ENCODE data around the gene CERK. TPM values are rescaled to one million over a fixed set of nuclear protein-coding genes. Genes with fewer than 3 reads are reported as not detected.

CERK gene
- total RNA-seq, 1 donor from 2014 or later, result 41.8 TPM

DNA sequence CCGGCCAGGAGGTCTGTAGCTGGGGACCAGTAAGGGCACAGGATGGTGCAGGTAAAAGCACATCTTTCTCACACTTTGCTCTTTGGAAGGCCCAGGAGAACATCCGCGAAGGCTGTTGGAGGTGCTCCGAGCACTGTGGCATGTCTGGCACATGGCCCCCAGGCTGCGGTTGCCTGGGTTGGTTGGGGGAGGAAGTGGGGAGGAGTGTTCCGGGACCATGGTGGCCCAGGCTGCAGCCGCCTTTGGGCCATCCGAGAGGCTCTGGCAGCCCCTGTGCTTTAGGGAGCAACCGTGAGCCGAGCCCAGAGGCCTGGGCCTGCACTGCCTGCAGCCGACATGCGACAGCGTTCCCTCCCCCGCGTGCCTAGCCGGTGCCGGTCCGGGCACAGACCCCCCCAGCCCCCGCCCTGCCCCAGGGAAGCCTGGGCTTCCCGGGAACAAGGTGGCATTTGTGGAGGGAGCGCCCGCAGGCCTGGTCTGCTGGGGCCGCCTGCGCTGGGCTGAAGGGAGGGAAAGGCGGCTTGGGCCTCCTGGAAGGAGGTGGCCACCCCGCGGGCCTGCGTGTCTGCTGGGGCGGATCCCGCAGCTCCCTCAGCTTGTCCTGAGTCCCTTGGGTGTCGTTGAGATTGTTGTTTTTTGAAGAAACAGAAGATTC lies 59.9 kb downstream of the CERK start:
- DNase-seq (ENCODE audit: low spot score), result no peak

DNA sequence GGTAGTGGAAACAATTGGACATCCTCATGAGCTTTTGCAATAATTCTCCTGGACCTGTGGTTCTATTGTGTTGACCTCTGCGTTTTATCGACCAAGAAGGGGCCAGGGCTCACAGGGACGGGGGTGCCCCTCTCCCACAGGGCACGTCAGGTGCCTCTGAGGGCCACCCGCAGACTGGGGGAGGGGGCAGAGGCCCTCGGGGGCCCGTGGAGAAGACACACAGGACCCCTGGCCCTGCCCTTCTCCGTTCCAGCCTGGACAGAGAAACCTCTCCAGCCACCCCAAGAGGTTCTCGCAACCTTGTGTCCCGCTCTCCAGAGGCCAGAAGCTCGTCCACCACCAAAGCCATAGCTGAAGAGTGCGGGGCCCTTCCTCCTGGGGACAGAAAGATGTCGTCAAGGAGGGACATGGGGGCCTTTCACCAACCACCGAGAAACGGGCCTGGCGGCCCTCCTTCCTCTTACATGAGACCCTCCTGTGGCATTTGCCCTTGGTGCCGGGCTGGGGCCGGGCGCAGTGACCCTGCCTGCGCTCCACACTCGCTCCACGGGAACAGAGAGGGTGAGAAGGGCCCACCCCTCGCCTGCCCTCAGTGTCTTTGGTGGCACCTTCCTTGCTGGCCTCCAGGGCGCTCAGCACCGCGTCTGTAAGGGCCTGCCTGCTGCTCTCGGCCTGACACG lies 60.6 kb downstream of the CERK start:
- DNase-seq (ENCODE audit: low spot score), result no peak

DNA sequence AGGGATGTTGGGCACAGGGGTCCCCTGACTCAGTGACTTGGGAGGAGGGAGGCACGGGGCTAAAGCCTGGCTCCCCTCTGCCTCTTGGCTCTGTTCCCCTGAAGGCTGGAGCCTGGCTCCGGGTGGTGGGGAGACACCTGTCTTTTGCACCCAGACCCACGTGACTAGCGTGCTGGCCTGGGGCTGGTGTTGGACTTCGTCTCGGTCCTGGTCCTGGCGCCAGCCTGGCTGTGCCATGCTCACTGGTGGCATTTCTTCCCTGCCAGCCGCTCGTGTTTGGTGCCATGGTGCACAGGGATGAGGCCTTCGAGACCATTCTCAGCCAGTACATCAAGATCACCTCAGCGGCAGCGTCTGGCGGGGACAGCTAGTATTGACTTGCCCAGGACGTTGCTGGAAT lies 61.2 kb downstream of the CERK start:
- DNase-seq (ENCODE audit: low spot score), result no peak

DNA sequence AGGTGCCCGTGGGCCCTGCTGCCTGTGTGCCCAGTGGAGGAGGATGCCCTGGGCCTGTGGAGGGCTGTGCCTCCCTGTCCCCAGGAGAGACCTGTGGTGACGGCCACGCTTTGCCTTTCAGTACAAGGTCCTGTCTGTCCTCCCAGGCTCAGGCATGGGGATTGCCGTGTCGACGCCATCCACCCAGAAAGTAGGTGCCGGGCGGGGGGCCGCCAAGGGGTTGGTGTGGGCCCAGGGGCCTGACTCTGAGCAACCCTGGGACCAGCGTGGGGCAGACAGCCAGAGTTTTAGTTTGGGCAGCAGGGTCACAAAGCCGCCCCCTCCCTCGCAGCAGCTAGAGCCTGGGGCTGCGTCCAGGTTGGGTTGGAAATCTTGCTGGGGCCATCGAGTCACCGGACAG lies 61.6 kb downstream of the CERK start:
- DNase-seq (ENCODE audit: low spot score), result no peak

DNA sequence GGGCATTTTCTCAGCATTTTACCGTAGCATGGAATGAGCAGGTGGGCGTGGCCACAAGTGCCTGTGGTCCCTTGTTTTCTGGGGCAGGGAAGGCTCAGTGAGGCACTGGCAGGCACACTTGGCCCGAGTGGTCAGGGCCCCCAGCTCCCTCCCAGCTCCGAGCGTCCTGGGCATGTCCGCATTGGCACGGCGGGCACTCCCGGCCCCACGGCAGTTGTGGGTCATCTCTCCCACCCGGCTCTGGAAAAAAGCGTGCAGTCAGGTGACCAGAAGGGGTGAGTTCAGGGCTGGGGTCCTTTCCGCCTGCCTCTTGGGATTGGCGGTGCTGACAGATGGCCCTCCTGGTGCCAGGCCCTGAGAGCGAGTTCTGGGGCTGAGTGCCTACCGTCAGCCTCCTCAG lies 62.1 kb downstream of the CERK start:
- no peak for DNase-seq (ENCODE audit: low spot score)

DNA sequence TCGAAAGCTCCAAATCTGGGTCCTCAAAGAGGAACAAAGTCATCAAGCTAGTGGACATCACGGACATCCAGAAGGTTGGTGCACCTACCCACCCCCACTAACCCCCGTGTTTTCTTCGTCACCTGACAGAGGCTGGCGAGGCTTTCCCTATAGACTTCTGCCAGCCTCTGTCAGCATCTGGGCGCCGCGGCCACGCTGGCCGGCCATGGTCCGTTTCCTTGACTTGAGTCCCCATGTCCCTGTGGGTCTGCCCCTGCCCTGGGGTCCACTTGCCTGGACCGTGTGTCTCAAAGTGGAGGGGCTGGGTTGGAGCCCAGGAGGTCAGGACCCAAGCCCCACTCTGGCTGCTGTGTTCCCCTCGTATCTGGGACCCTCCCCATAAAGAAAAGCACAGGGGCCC lies 62.6 kb downstream of the CERK start:
- no peak for DNase-seq (ENCODE audit: low spot score)

DNA sequence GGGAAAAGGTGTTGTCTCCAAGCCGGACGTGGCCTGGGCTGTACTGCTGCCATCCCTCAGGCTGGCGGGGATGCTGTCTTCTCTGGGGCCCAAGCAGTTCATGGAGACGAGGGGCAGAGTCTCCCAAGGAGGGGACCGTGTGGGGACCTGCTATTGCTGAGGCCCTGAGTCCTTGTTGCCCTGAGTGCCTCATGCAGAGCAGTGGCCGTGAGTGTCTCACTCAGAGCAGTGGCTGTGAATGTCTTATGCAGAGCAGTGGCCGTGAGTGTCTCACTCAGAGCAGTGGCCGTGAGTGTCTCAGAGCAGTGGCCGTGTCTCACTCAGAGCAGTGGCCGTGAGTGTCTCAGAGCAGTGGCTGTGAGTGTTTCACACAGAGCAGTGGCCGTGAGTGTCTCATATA lies 63.1 kb downstream of the CERK start:
- no peak for DNase-seq (ENCODE audit: low spot score)

DNA sequence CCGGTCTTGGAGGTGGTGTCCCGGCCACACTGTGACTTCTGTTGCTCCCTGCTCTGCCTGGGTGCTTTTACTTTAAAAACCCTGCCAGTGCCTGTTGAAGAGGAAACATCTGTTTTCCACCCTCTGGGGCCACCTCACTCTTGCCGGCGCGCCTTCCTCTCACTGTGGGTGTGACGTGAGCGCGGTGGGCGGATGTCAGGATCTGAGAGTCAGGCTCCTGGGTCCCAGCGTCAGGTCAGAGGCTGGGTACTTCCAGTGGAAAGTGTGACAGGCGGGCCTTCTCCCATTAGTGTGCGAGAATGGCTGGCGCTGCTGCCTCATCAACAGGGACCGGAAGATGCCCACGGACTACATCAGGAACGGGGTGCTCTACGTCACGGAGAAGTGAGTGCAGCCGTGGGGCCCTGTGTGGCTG lies 63.7 kb downstream of the CERK start:
- peak; percentile 61 for DNase-seq (ENCODE audit: low spot score)

DNA sequence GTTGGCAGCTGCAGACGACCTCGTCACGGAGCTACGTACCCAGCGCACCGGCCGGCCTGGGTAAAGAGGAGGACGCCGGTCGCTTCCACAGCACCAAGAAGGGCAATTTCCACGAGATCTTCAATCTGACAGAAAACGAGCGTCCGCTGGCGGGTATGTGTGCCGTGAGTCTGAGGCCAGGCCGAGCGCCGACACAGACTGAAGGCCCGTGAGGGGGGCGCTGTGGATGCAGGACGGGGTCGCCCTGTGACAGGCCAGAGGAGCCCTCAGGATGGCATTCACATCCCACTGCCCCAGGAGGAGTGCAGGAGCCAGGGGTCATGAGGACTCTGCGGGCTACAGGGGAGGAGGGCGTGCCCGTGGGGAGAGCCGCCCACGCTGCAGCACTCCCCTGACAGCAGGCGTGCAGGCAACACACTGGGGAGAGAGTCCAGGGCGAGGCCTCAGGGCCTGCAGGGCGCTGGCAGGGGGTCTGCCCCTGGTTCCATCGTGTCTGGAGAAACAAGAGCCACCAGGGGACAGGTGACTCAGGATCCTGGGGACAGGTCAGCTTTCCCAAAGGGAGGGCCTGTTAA lies 64.3 kb downstream of the CERK start:
- DNase-seq (ENCODE audit: low spot score), result no peak

DNA sequence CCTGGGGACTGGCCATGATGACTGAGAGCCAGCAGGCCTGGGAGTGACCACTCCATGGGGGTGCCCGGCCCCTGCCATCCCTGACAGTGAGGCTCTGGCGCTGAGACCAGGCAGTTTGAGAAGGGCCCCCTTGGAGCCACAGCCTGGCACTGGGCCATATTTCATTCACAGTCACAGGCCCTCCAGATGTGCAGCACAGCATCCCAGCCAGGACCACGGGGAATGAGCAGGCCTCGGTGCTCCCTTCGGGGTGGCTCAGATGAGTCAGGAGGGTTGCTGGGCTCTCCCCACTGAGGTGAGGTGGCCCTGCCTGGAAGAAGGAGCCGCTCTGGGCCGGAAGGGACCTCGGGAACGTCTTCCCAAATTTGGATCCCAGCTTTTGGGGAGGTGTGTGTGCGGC lies 64.8 kb downstream of the CERK start:
- no peak for DNase-seq (ENCODE audit: low spot score)

DNA sequence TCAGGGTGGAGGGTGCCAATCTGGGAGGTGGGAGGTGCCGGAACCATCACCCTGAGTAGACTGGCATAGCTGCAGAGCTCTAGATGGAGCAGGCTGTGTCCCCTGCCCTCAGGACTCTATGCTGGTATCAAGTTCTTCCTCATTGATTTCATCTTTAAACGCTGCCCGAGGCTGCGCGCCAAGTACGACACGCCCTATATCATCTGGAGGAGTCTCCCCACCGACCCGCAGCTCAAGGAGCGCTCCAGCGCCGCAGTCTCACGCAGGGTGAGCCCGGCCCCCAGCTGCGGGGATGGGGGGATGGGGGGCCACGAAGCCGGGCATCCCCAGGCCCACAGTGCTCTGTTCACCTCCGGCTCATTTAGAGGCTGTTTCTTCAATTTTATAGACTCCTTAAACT lies 65.3 kb downstream of the CERK start:
- peak; percentile 28 for DNase-seq (ENCODE audit: low spot score)

DNA sequence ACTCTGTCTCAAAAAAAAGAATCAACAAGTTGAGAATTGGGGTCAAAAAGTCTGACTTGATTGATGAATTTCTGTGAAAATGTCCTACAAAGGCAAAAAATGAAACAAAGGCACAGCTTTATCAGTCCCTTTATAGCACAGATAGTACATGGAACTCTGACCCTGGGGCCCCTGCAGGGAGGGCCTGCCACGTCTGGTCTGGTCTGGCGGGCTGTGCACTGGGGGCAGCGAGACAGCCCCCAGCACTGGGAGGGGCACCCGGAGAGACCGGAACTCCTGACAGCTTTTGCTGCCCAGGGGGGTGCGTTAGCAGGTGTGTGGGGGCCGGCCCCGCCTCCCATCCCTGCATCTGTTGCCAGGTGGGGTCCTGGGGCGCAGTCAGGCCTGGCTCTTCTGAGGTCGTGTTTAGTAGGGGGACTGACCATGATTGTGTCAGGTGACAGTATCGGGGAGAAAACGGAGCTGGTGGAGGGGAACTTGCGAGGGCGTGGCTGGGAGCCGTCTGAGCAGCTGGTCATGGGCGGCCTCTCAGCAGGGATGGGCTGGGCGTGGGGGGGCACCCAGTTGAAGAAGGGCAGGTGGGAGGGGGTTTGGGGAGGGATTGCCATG lies 66.1 kb downstream of the CERK start:
- no peak for DNase-seq (ENCODE audit: low spot score)

DNA sequence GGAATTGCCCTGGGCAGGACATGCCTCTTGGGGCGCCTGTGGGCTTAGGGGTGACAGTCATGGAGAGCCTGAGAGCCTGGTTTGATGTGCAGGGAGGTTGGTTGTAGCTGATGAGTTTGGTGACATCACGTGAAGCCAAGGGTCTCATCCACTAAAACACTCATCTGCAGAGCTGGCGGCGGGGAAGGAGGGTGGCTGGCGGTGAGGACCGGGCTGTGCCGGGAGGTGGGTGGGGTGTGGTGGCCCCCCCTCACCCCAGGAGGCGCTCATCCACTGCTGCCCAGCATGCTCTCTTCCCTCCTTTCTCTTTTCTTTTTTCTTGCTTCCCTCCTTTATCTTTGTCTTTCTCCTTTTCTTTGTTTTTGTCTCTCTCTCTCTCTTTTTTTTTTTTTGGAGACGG lies 68.9 kb downstream of the CERK start:
- no peak for DNase-seq (ENCODE audit: low spot score)

DNA sequence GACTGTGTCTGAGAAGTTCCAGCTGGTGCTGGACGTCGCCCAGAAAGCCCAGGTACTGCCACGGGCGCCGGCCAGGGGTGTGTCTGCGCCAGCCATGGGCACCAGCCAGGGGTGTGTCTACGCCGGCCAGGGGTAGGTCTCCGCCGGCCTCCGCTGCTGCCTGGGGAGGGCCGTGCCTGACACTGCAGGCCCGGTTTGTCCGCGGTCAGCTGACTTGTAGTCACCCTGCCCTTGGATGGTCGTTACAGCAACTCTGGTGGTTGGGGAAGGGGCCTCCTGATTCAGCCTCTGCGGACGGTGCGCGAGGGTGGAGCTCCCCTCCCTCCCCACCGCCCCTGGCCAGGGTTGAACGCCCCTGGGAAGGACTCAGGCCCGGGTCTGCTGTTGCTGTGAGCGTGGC lies 69.9 kb downstream of the CERK start:
- DNase-seq (ENCODE audit: low spot score), result no peak

DNA sequence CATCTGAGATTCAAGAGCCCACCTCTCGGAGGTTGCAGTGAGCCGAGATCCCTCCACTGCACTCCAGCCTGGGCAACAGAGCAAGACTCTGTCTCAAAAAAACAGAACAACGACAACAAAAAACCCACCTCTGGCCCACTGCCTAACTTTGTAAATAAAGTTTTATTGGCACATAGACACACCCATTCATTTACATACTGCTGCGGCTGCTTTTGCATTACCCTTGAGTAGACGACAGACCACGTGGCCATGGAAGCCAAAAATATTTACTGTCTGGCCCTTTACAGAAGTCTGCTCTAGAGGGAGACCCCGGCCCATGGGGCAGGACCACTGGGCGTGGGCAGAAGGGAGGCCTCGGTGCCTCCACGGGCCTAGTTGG lies 70.8 kb downstream of the CERK start:
- no peak for DNase-seq (ENCODE audit: low spot score)

DNA sequence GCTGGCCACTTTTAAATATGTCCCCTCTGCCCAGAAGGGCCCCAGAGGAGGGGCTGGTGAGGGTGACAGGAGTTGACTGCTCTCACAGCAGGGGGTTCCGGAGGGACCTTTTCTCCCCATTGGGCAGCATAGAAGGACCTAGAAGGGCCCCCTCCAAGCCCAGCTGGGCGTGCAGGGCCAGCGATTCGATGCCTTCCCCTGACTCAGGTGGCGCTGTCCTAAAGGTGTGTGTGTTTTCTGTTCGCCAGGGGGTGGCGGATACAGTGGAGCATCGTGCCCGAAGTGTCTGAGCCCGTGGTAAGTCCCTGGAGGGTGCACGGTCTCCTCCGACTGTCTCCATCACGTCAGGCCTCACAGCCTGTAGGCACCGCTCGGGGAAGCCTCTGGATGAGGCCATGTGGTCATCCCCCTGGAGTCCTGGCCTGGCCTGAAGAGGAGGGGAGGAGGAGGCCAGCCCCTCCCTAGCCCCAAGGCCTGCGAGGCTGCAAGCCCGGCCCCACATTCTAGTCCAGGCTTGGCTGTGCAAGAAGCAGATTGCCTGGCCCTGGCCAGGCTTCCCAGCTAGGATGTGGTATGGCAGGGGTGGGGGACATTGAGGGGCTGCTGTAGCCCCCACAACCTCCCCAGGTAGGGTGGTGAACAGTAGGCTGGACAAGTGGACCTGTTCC lies 71.3 kb downstream of the CERK start:
- no peak for DNase-seq (ENCODE audit: low spot score)

DNA sequence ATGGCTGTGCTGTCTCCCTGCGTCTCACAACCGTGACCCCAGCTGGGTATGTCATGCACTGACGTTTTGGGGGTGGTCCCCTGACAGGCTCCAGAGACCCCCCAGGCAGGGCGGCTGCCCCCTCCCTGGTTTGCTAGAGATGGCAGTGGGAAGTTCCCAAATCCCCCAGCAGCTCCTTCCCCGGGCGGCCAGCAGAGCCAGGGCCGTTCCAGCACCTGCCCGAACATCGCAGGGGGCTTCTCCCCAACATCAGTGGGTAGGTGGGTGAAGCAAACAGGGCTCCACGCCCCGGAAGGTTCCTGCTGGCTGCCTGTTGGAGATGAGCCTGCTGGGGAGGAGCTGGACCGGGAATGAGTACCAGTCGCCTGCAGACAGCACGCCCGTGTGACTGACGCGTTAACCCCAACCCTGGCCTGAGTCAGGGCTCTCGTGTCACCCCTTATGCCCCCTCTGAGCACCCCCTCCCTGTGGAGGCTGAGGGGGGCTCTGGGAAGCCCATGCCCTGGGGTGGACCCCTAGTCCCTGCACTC lies 72.2 kb downstream of the CERK start:
- no peak for DNase-seq (ENCODE audit: low spot score)

DNA sequence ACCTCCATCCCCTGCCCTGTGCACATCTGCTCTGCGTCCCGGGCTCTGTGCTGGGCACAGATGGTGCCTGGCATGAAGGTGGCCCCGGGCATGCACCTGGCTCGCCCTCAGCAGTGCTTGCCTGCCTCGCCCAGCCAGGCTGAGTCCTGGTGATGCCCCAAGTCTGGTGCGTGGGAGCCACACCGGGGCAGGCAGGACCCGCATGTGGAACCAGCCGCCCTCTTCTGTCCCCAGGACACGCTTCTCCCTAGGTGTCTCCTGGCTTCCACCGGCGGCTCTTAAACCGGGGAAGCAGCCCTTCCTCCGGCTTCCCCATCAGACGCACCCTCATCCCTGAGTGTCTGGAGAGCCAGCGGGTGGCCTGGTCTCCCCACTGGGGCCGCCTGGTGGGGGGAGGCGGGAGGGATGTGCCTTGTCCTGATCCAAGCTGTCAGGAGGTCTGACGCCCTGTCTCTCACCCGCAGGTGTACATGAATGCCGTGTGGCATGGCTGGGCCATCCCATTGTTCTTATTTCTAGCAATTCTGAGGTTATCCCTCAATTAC lies 72.8 kb downstream of the CERK start:
- no peak for DNase-seq (ENCODE audit: low spot score)

DNA sequence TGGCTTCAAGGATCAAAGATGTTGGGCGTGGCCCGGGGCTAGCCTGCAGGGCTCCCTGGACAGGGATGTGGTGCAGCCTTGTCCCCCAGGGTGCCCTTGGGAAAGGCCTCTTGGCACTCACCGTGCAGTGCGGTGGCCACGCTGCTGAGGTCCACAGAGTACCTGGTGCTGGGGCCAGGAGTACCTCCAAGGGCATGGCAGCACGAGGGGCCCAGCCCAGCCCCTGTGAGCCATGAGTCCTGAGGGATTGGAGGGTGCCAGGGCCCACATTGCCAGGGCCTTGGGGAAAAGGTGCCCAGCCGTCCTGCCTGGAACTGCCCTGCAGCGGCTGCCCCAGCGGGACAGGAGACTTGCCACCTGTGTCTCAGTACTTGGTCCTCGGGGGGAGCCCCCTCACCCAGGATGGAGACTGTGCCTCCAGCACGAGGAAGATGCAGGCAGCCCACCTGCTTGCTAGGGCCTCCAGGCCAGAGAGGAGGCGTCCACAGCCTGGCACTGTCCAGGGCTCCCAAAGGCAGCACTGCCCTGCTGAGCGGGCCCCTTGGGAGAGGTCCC lies 73.7 kb downstream of the CERK start:
- no peak for DNase-seq (ENCODE audit: low spot score)

DNA sequence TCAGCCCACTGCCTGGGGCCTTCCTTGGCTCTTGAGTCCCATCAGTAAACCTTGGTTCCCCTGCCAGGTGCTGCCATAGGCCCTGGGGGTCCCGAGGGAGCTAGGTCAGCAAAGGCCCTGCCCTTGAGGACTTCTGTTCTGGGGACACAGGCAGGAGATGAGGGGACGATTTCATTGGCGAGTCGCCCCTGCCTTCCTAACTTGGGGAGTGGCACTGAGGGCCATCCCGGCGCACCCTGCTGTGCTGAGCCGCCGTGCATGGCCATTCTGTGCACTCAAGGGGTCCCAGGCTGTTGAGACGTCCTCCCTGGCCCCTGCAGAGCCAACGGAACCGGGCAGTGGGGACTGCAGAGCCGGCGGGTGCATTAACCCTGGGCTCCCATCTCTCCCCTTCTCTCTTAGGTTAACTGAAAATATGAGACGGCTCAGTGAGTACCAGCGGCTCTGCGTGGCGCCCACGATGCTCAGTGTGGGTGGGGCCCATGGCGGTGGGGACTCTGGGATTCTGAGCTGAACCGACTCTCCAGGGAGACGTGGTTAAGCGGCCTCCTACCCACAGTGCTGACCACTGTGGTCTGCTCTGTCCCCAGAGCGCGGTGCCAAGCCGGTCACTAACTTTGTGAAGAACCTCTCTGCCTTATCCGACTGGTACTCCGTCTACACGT lies 74.5 kb downstream of the CERK start:
- no peak for DNase-seq (ENCODE audit: low spot score)

DNA sequence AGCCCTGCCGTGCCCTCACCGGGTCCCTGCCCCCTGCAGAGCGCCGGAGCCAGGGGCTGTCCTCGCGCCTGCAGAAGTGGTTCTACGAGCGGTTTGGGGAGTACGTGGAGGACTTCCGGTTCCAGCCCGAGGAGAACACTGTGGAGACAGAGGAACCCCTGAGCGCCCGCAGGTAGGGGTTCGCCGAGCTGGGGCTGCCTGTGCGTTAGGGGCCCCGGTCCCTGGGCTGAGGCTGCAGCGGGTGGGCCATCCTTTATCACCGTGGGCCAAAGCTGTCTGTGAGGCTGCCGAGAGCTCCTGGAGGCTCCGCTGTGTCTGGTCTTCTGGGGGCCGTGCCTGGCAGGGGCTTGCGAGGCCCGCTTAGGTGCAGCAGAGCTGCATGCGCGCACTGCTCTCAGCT lies 75.1 kb downstream of the CERK start:
- DNase-seq (ENCODE audit: low spot score), result no peak
